Measurements from ENCODE around the gene GNG8. TPM values are rescaled to one million over a fixed set of nuclear protein-coding genes. Genes with fewer than 3 reads are reported as not detected.

GNG8 gene
- total RNA-seq, 1 experiment from 2014 or later, result not detected

GRCh38 chr19:46630586-46631205, 5.3 kb downstream of the GNG8 start:
- H3K4me1 ChIP-seq (ENCODE audit: insufficient read depth, low read length), result peaks cover 7% of the 10 kb centered on the region; the same call in 1 of the 2 replicates
- no peak overlapping the region for H2BK15ac ChIP-seq (ENCODE audit: low read depth, low read length)
- no peak overlapping the region for H4K5ac ChIP-seq (ENCODE audit: insufficient read length, low read depth, low read length)
- no peak overlapping the region for H4K91ac ChIP-seq (ENCODE audit: insufficient read length, low read depth, low read length)
- peak overlapping the region; percentile 70; the same call in 1 of the 2 replicates for H3K14ac ChIP-seq (ENCODE audit: insufficient read depth, low read length)
- no peak overlapping the region for H4K8ac ChIP-seq (replicated peaks; ENCODE audit: insufficient read length, low read depth, low read length)
- no peaks in the 10 kb centered on the region for H3K79me1 ChIP-seq (ENCODE audit: insufficient read depth, low read depth, low read length, poor library complexity, severe bottlenecking)
- no peak overlapping the region for H3K56ac ChIP-seq (ENCODE audit: insufficient read length, low read depth, low read length)
- peaks cover 42% of the 10 kb centered on the region for H3K27me3 Mint-ChIP-seq (ENCODE audit: low read depth)
- peak overlapping the region; percentile 27 for H3K18ac ChIP-seq (ENCODE audit: insufficient read length, low read depth, low read length)
- H2AK5ac ChIP-seq (ENCODE audit: insufficient read length, low read length), result no peak overlapping the region
- no peak overlapping the region for H3K4me2 ChIP-seq (ENCODE audit: insufficient read depth, insufficient read length, low read length)
- H3K23ac ChIP-seq (ENCODE audit: insufficient read length, low read depth, low read length), result no peak overlapping the region
- no peaks in the 10 kb centered on the region for H4K20me1 ChIP-seq (ENCODE audit: control insufficient read depth, insufficient read depth, insufficient read length)
- H3K4ac ChIP-seq (ENCODE audit: low read depth, low read length), result no peak overlapping the region
- H2BK12ac ChIP-seq (ENCODE audit: insufficient read length, low read depth, low read length), result no peak overlapping the region
- H2AFZ ChIP-seq (ENCODE audit: low read length), result no peak overlapping the region
- H3K4me1 Mint-ChIP-seq, result peaks cover 20 to 28% of the 10 kb centered on the region in 2 experiments
- H3K27ac ChIP-seq (ENCODE audit: insufficient read length, low read depth, low read length), result no peak overlapping the region
- H3K79me2 ChIP-seq (ENCODE audit: insufficient read depth, low read length), result no peaks in the 10 kb centered on the region
- peaks cover 9% of the 10 kb centered on the region for H3K23me2 ChIP-seq (ENCODE audit: insufficient read length, low read depth, low read length, poor library complexity, severe bottlenecking)
- H3T11ph ChIP-seq (ENCODE audit: low read length), result no peak overlapping the region
- H2BK20ac ChIP-seq (ENCODE audit: low read depth, low read length, poor library complexity, severe bottlenecking), result no peak overlapping the region
- 0 out of 7 replicates have a peak overlapping the region, but pooled peaks of 1 of the 3 experiments have one; percentile 8 for H3K27ac Mint-ChIP-seq
- WGBS (ENCODE audit: extremely low coverage, insufficient read length, low lambda C conversion rate), result no CpG with 5 or more reads among the region's 14 CpGs
- H3K9me3 ChIP-seq (ENCODE audit: control insufficient read depth, low read depth, low read length), result no peaks in the 10 kb centered on the region
- no peak overlapping the region for H3K9ac ChIP-seq (ENCODE audit: extremely low read depth, insufficient read length, low read length)
- no peak overlapping the region for H2BK5ac ChIP-seq (ENCODE audit: insufficient read length, low read length)
- no peaks in the 10 kb centered on the region; a peak in 1 of 5 replicates for H3K9me3 Mint-ChIP-seq
- no peak overlapping the region for H2BK120ac ChIP-seq (ENCODE audit: low read depth, low read length, poor library complexity, severe bottlenecking)
- DNase-seq, result no peak
- H3K27me3 ChIP-seq (ENCODE audit: insufficient read depth, low read length), result peaks cover 15% of the 10 kb centered on the region
- H3K36me3 Mint-ChIP-seq (ENCODE audit: insufficient read depth in 1 of 3, low read depth in 3 of 3), result no peaks in the 10 kb centered on the region
- H3K4me3 Mint-ChIP-seq, result no peak overlapping the region
- TF ChIP-seq CTCF (conservative IDR thresholded peaks at IDR 0.05), result no peak
